ENCODE results near the gene PSMA7. TPM values are rescaled to one million over a fixed set of nuclear protein-coding genes. Genes with fewer than 3 reads are reported as not detected.

PSMA7 gene
- total RNA-seq, 1 donor from 2014 or later = 289 TPM

GRCh38 chr20:62158541-62158940, 15.3 kb upstream of the PSMA7 start:
- Mint-ChIP-seq H3K4me3 (ENCODE audit: unreplicated experiment) (peak overlapping the region; percentile 25), H3K9me3 (ENCODE audit: unreplicated experiment) (peaks cover 18% of the 10 kb centered on the region), H3K27me3 (ENCODE audit: unreplicated experiment) (peaks cover 4% of the 10 kb centered on the region), H3K4me1 (ENCODE audit: low read depth, unreplicated experiment) (peaks cover 26% of the 10 kb centered on the region), H3K36me3 (ENCODE audit: unreplicated experiment) (peaks cover 15% of the 10 kb centered on the region), H3K27ac (ENCODE audit: unreplicated experiment) (no peak overlapping the region)
- no peak for DNase-seq
- TF ChIP-seq, protein P1, sequence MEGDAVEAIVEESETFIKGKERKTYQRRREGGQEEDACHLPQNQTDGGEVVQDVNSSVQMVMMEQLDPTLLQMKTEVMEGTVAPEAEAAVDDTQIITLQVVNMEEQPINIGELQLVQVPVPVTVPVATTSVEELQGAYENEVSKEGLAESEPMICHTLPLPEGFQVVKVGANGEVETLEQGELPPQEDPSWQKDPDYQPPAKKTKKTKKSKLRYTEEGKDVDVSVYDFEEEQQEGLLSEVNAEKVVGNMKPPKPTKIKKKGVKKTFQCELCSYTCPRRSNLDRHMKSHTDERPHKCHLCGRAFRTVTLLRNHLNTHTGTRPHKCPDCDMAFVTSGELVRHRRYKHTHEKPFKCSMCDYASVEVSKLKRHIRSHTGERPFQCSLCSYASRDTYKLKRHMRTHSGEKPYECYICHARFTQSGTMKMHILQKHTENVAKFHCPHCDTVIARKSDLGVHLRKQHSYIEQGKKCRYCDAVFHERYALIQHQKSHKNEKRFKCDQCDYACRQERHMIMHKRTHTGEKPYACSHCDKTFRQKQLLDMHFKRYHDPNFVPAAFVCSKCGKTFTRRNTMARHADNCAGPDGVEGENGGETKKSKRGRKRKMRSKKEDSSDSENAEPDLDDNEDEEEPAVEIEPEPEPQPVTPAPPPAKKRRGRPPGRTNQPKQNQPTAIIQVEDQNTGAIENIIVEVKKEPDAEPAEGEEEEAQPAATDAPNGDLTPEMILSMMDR (IDR thresholded peaks at IDR 0.05; ENCODE audit: partially characterized antibody, unreplicated experiment) = no peak

- no peak overlapping the region for H3K27ac Mint-ChIP-seq (ENCODE audit: unreplicated experiment)
- peaks cover 18% of the 10 kb centered on the region for H3K9me3 Mint-ChIP-seq (ENCODE audit: unreplicated experiment)
- no peak for DNase-seq
Observed at GRCh38 chr20:62158088-62158400, 14.8 kb upstream of the PSMA7 start.

DNA sequence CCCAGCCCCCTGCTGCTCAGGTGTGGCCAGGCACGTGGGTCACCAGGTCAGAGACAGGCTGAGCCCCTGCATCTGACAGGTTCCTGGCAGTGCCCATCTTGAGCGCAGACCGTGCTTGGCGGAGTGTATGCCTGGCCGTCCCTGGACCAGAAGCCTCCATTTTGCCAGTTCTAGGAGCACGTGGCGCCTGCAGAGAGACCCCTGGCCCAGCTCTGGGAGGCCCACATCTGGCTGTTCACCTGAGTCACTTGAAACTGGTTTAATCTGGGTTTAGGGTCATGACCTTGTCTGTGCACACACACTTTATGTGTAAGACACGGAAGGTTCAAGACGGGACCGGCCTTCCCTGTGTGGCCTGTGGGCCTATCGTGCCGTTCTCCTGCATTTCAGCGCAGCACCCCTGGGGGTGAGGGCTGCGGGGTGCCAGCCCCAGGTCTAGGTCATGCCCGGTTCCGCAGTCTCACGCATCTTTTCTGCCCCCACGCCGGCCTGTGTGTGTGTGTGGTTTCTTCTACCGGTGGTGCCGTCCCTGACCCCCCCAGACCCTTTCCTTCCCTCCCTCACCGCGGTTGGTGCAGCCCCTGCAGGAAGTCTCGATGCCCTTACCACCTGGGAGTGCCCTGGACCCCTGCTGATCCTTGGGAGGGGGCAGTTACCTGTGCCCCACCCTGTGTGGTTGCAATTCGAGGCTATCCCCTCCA, 14.3 kb upstream of the PSMA7 start:
- DNase-seq = no peak
- Mint-ChIP-seq H3K4me1 (ENCODE audit: low read depth, unreplicated experiment) (peaks cover 26% of the 10 kb centered on the region), H3K4me3 (ENCODE audit: unreplicated experiment) (no peak overlapping the region), H3K27me3 (ENCODE audit: unreplicated experiment) (peaks cover 4% of the 10 kb centered on the region), H3K9me3 (ENCODE audit: unreplicated experiment) (peaks cover 18% of the 10 kb centered on the region), H3K36me3 (ENCODE audit: unreplicated experiment) (peaks cover 23% of the 10 kb centered on the region), H3K27ac (ENCODE audit: unreplicated experiment) (no peak overlapping the region)
- TF ChIP-seq, protein P1 (IDR thresholded peaks at IDR 0.05; ENCODE audit: partially characterized antibody, unreplicated experiment) = no peak

More at GRCh38 chr20:62158088-62158400, 14.8 kb upstream of the PSMA7 start:
- TF ChIP-seq, protein P1 (IDR thresholded peaks at IDR 0.05; ENCODE audit: partially characterized antibody, unreplicated experiment) = no peak
- H3K4me3 Mint-ChIP-seq (ENCODE audit: unreplicated experiment) = no peak overlapping the region
- H3K4me1 Mint-ChIP-seq (ENCODE audit: low read depth, unreplicated experiment) = peaks cover 26% of the 10 kb centered on the region
- H3K36me3 Mint-ChIP-seq (ENCODE audit: unreplicated experiment) = peaks cover 18% of the 10 kb centered on the region
- peaks cover 4% of the 10 kb centered on the region for H3K27me3 Mint-ChIP-seq (ENCODE audit: unreplicated experiment)

GRCh38 chr20:62156592-62157386, 13.6 kb upstream of the PSMA7 start:
- DNase-seq = peak; percentile 90
- Mint-ChIP-seq H3K27me3 (ENCODE audit: unreplicated experiment) (peaks cover 3% of the 10 kb centered on the region), H3K4me3 (ENCODE audit: unreplicated experiment) (no peak overlapping the region), H3K27ac (ENCODE audit: unreplicated experiment) (peak overlapping the region; percentile 72), H3K4me1 (ENCODE audit: low read depth, unreplicated experiment) (peaks cover 26% of the 10 kb centered on the region), H3K9me3 (ENCODE audit: unreplicated experiment) (peaks cover 18% of the 10 kb centered on the region), H3K36me3 (ENCODE audit: unreplicated experiment) (peaks cover 27% of the 10 kb centered on the region)
- TF ChIP-seq, protein P1 (IDR thresholded peaks at IDR 0.05; ENCODE audit: partially characterized antibody, unreplicated experiment) = peak; percentile 72

- Mint-ChIP-seq H3K27me3 (ENCODE audit: unreplicated experiment) (peaks cover 2% of the 10 kb centered on the region), H3K9me3 (ENCODE audit: unreplicated experiment) (peaks cover 18% of the 10 kb centered on the region), H3K27ac (ENCODE audit: unreplicated experiment) (peak overlapping the region; percentile 72), H3K36me3 (ENCODE audit: unreplicated experiment) (peaks cover 27% of the 10 kb centered on the region), H3K4me1 (ENCODE audit: low read depth, unreplicated experiment) (peaks cover 26% of the 10 kb centered on the region), H3K4me3 (ENCODE audit: unreplicated experiment) (peak overlapping the region; percentile 55)
- TF ChIP-seq, protein P1 (IDR thresholded peaks at IDR 0.05; ENCODE audit: partially characterized antibody, unreplicated experiment) = no peak
- DNase-seq = no peak
Observed at GRCh38 chr20:62156254-62156556, 13.0 kb upstream of the PSMA7 start.
